Glutamatergic neuron (in vitro differentiated cells): ENCODE measurements around the gene NFKBIB. TPM values are rescaled to one million over a fixed set of nuclear protein-coding genes. Genes with fewer than 3 reads are reported as not detected.

Experiments used
- DNase-seq: peaks from one replicate; pipeline ENCODE4 v3.0.0; 2022
- H3K27ac Mint-ChIP-seq: one replicate; pipeline ENCODE4 v1.8.0; 2020; ENCODE audit warnings: mild to moderate bottlenecking, mixed read lengths, inconsistent platforms; ENCODE audit not compliant: unreplicated experiment
- H3K27me3 Mint-ChIP-seq: one replicate; pipeline ENCODE4 v1.8.0; 2020; ENCODE audit warnings: mild to moderate bottlenecking, moderate library complexity, mixed read lengths, inconsistent platforms; ENCODE audit not compliant: unreplicated experiment
- H3K36me3 Mint-ChIP-seq: one replicate; pipeline ENCODE4 v1.8.0; 2020; ENCODE audit warnings: mild to moderate bottlenecking, mixed read lengths, inconsistent platforms; ENCODE audit not compliant: unreplicated experiment
- H3K4me1 Mint-ChIP-seq: one replicate; pipeline ENCODE4 v1.8.0; 2020; ENCODE audit warnings: mild to moderate bottlenecking, low read depth, mixed read lengths, inconsistent platforms; ENCODE audit not compliant: unreplicated experiment
- H3K4me3 Mint-ChIP-seq: one replicate; pipeline ENCODE4 v1.8.0; 2020; ENCODE audit warnings: mild to moderate bottlenecking, mixed read lengths, inconsistent platforms; ENCODE audit not compliant: unreplicated experiment
- H3K9me3 Mint-ChIP-seq: one replicate; pipeline ENCODE4 v1.8.0; 2020; ENCODE audit warnings: mild to moderate bottlenecking, moderate library complexity, mixed read lengths, inconsistent platforms; ENCODE audit not compliant: unreplicated experiment
- total RNA-seq: library from RNA; stranded (reverse); fragmentation: NEBNext Ultra II Directional; extraction: Animal tissue kit (Norgen Biotek cat#: 25700); gene quantifications from one replicate; pipeline ENCODE4 v1.2.1, GENCODE V29; 2021; ENCODE audit not compliant: unreplicated experiment
- TF ChIP-seq, protein P1 (sequence below): fragments of 200-600 bp; sonication (generic); IDR thresholded peaks from one replicate; pipeline ENCODE4 v1.5.0; 2021; ENCODE audit not compliant: partially characterized antibody, unreplicated experiment

NFKBIB gene
- total RNA-seq, 1 donor from 2014 or later = 12.8 TPM

DNA sequence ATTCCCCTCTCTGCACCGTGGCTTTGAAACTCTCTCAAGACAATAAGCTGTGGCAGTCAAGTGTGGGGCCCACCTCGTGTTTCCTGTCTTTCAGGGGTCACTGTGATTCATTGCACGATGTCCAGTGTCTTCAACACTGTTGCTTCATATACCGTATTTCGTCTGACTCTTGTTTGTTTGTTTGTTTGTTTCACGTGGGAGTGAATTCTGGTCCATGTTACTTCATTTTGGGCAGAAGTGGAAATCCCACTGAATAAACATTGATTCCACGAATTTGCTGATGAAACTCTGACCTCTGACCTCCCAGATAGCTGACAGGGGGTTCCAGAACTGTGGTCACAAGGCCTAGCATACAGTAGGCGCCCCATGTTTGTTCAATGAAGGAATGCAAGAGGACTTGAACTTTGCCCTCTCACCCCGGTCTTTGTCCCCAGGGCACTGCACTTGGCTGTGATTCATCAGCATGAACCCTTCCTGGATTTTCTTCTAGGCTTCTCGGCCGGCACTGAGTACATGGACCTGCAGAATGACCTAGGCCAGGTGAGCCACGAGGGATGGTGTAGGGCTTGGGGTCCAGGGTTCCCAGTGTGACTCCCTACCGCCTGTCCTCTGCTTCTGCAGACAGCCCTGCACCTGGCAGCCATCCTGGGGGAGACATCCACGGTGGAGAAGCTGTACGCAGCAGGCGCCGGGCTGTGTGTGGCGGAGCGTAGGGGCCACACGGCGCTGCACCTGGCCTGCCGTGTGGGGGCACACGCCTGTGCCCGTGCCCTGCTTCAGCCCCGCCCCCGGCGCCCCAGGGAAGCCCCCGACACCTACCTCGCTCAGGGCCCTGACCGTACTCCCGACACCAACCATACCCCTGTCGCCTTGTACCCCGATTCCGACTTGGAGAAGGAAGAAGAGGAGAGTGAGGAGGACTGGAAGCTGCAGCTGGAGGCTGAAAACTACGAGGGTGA is 5.1 kb downstream of the NFKBIB start:
- H3K27ac Mint-ChIP-seq = peak overlapping the region; percentile 13
- peaks cover 12% of the 10 kb centered on the region for H3K9me3 Mint-ChIP-seq
- peaks cover 5% of the 10 kb centered on the region for H3K4me1 Mint-ChIP-seq
- H3K36me3 Mint-ChIP-seq = peaks cover 5% of the 10 kb centered on the region
- H3K4me3 Mint-ChIP-seq = no peak overlapping the region
- TF ChIP-seq, protein P1, sequence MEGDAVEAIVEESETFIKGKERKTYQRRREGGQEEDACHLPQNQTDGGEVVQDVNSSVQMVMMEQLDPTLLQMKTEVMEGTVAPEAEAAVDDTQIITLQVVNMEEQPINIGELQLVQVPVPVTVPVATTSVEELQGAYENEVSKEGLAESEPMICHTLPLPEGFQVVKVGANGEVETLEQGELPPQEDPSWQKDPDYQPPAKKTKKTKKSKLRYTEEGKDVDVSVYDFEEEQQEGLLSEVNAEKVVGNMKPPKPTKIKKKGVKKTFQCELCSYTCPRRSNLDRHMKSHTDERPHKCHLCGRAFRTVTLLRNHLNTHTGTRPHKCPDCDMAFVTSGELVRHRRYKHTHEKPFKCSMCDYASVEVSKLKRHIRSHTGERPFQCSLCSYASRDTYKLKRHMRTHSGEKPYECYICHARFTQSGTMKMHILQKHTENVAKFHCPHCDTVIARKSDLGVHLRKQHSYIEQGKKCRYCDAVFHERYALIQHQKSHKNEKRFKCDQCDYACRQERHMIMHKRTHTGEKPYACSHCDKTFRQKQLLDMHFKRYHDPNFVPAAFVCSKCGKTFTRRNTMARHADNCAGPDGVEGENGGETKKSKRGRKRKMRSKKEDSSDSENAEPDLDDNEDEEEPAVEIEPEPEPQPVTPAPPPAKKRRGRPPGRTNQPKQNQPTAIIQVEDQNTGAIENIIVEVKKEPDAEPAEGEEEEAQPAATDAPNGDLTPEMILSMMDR = no peak
- peaks cover 4% of the 10 kb centered on the region for H3K27me3 Mint-ChIP-seq
- DNase-seq = no peak

DNA sequence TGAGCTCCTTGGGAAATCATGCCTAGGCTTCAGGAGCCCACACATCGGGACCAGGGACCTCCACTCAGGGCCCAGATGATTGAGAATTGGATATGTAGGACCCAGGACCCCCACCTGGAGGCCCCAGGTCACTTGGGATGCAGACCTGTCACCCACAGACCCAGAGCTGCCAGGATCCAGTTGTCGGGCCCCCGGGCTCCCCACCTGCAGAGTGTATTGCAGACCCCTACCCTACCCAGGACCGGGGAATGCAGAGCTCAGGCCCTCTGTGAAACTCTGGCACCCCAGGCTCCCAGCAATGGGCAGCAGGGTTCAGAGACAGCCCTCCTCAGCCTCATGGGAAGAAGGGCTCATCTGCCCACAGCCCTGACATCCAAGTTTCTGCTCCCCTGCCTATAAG is 5.9 kb downstream of the NFKBIB start:
- H3K36me3 Mint-ChIP-seq = peaks cover 8% of the 10 kb centered on the region
- no peak overlapping the region for H3K27ac Mint-ChIP-seq
- no peak overlapping the region for H3K4me3 Mint-ChIP-seq
- no peak for DNase-seq
- H3K27me3 Mint-ChIP-seq = peaks cover 4% of the 10 kb centered on the region
- peaks cover 10% of the 10 kb centered on the region for H3K9me3 Mint-ChIP-seq
- TF ChIP-seq, protein P1 = no peak
- peaks cover 3% of the 10 kb centered on the region for H3K4me1 Mint-ChIP-seq

DNA sequence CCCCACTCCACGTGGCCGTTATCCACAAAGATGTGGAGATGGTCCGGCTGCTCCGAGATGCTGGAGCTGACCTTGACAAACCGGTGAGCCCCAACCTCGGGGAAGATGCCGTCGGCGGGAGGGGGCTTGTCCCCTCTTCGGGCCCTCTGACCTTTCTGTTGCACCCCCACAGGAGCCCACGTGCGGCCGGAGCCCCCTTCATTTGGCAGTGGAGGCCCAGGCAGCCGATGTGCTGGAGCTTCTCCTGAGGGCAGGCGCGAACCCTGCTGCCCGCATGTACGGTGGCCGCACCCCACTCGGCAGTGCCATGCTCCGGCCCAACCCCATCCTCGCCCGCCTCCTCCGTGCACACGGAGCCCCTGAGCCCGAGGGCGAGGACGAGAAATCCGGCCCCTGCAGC is 7.5 kb downstream of the NFKBIB start:
- H3K36me3 Mint-ChIP-seq = peaks cover 10% of the 10 kb centered on the region

DNA sequence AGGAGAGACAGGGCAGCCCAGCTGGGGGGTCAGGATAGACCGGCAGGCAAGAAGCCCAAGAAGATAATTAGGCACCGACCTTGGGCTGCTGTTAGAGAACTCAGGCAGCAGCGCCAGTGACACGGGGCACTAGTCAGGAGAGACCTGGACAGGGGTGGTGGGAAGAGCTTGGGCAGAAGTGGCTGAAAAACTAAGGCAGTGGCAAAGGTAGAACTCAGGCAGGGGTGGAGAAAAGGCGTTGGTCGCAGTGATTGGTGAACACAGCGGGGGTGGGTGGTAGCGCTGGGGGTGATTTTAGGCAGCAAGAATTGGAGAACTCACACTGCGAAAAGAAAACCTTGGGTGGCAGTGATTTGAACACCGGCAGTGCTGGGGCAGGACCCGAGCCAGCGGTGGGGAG is 7.9 kb downstream of the NFKBIB start:
- Mint-ChIP-seq H3K27ac (peak overlapping the region; percentile 15), H3K36me3 (peaks cover 10% of the 10 kb centered on the region), H3K27me3 (peaks cover 3% of the 10 kb centered on the region), H3K4me1 (no peaks in the 10 kb centered on the region), H3K4me3 (no peak overlapping the region), H3K9me3 (peaks cover 13% of the 10 kb centered on the region)
- DNase-seq = no peak
- TF ChIP-seq, protein P1 = no peak

More for the DNA sequence above, 7.5 kb downstream of the NFKBIB start:
- TF ChIP-seq, protein P1 = no peak
- H3K9me3 Mint-ChIP-seq = peaks cover 9% of the 10 kb centered on the region
- DNase-seq = no peak
- no peaks in the 10 kb centered on the region for H3K4me1 Mint-ChIP-seq
- H3K27me3 Mint-ChIP-seq = no peaks in the 10 kb centered on the region
- no peak overlapping the region for H3K4me3 Mint-ChIP-seq
- no peak overlapping the region for H3K27ac Mint-ChIP-seq

DNA sequence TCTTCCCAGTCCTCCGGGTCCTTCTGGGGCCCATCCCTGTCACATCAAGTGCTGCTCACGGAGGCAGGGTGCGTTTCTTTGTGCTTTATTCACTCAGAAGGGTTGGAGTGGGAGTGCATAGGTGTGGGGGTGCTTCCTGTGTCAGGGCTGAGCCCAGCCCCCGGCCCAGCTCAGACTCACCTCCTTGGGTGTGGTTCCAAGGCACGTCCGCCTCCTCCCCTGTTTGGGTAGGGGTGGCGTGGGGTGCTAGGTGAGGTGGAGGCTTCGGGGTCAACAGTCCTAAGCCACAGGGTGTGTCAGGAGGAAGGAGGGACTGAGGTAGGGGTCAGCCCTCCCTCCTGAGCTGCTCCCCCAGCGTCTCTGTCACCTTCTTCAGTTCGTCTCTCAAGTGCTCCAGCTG is 9.1 kb downstream of the NFKBIB start:
- Mint-ChIP-seq H3K36me3 (peaks cover 10% of the 10 kb centered on the region), H3K9me3 (peaks cover 15% of the 10 kb centered on the region), H3K4me3 (no peak overlapping the region), H3K4me1 (peaks cover 5% of the 10 kb centered on the region), H3K27me3 (peaks cover 8% of the 10 kb centered on the region), H3K27ac (no peak overlapping the region)
- TF ChIP-seq, protein P1 = no peak
- DNase-seq = no peak
